WTC11 (cell line): Measurements from ENCODE around the gene LCN15. TPM values are rescaled to one million over a fixed set of nuclear protein-coding genes. Genes with fewer than 3 reads are reported as not detected.

Experiments
- ATAC-seq: fragments of 200-7000 bp; cut with Tn5 transposase; 2 replicates; pipeline ENCODE4 v1.10.0; 2021; ENCODE audit warnings: mild to moderate bottlenecking, moderate library complexity
- CTCF ChIA-PET: fragments of 300-600 bp; sonication (Branson Sonifier 250); formaldehyde crosslinking; loops from one replicate; lab custom pipeline; 2021; ENCODE audit warnings: antibody characterized with exemption; lab: Charles Lee
- POLR2A ChIA-PET: fragments of 350-600 bp; sonication (Branson Sonifier 250); formaldehyde crosslinking; loops from one replicate; lab custom pipeline; 2021; ENCODE audit warnings: antibody characterized with exemption; lab: Charles Lee
- DNase-seq: peaks from one replicate; pipeline ENCODE4 v3.0.0; 2021; ENCODE audit warnings: low spot score
- H3K27ac Mint-ChIP-seq: 2 replicates; pipeline ENCODE4 v1.8.0; 2021; ENCODE audit warnings: mixed read lengths
- H3K27me3 Mint-ChIP-seq: 2 replicates; pipeline ENCODE4 v1.8.0; 2021; ENCODE audit warnings: low read depth, mild to moderate bottlenecking, moderate library complexity, mixed read lengths
- H3K36me3 Mint-ChIP-seq: 2 replicates; pipeline ENCODE4 v1.8.0; 2021; ENCODE audit warnings: mixed read lengths
- H3K4me1 Mint-ChIP-seq: 2 replicates; pipeline ENCODE4 v1.8.0; 2022; ENCODE audit warnings: mixed read lengths
- H3K4me3 Mint-ChIP-seq: 2 replicates; pipeline ENCODE4 v1.8.0; 2021; ENCODE audit warnings: mild to moderate bottlenecking, moderate library complexity, mixed read lengths
- H3K9me3 Mint-ChIP-seq: 2 replicates; pipeline ENCODE4 v1.8.0; 2021; ENCODE audit warnings: mixed read lengths
- ATF2 ChIP-seq: sonication (generic); formaldehyde crosslinking; IDR thresholded peaks from 2 replicates; pipeline ENCODE4 v1.8.1; 2022; ENCODE audit warnings: low read depth, missing genetic modification reagents, borderline replicate concordance
- CBFB ChIP-seq: sonication (generic); formaldehyde crosslinking; IDR thresholded peaks from 2 replicates; pipeline ENCODE4 v1.8.1; 2022; ENCODE audit warnings: mild to moderate bottlenecking, low read depth, missing genetic modification reagents
- ESRRA ChIP-seq: sonication (generic); formaldehyde crosslinking; IDR thresholded peaks from 2 replicates; pipeline ENCODE4 v1.8.1; 2022; ENCODE audit warnings: mild to moderate bottlenecking, missing genetic modification reagents, borderline replicate concordance
- FOXK1 ChIP-seq: sonication (generic); formaldehyde crosslinking; IDR thresholded peaks from 2 replicates; pipeline ENCODE4 v1.8.0; 2022; ENCODE audit warnings: mild to moderate bottlenecking, moderate library complexity, missing genetic modification reagents
- FOXP1 ChIP-seq: sonication (generic); formaldehyde crosslinking; IDR thresholded peaks from 2 replicates; pipeline ENCODE4 v1.8.0; 2022; ENCODE audit warnings: missing genetic modification reagents, mild to moderate bottlenecking, moderate library complexity, borderline replicate concordance
- GRHL2 ChIP-seq: fragments of 250-450 bp; sonication (Bioruptor Pico); IDR thresholded peaks from 2 replicates; pipeline ENCODE4 v1.8.0; 2022; ENCODE audit warnings: mild to moderate bottlenecking, moderate library complexity; ENCODE audit not compliant: insufficient replicate concordance, severe bottlenecking
- JUN ChIP-seq: sonication (generic); formaldehyde crosslinking; IDR thresholded peaks from 2 replicates; pipeline ENCODE4 v1.8.0; 2023; ENCODE audit warnings: mild to moderate bottlenecking, missing genetic modification reagents
- MYBL2 ChIP-seq: sonication (generic); formaldehyde crosslinking; IDR thresholded peaks from 2 replicates; pipeline ENCODE4 v1.8.1; 2023; ENCODE audit warnings: mild to moderate bottlenecking, moderate library complexity, missing genetic modification reagents
- NR2C2 ChIP-seq: sonication (generic); formaldehyde crosslinking; IDR thresholded peaks from 2 replicates; pipeline ENCODE4 v1.8.0; 2022; ENCODE audit warnings: mild to moderate bottlenecking, missing genetic modification reagents
- OVOL2 ChIP-seq: fragments of 250-450 bp; sonication (Bioruptor Pico); IDR thresholded peaks from 2 replicates; pipeline ENCODE4 v1.9.0; 2021; ENCODE audit warnings: mild to moderate bottlenecking, borderline replicate concordance
- SMAD3 ChIP-seq: sonication (generic); formaldehyde crosslinking; IDR thresholded peaks from 2 replicates; pipeline ENCODE4 v1.8.0; 2022; ENCODE audit warnings: missing genetic modification reagents, mild to moderate bottlenecking, borderline replicate concordance
- USF1 ChIP-seq: sonication (generic); formaldehyde crosslinking; IDR thresholded peaks from 2 replicates; pipeline ENCODE4 v1.8.0; 2022; ENCODE audit warnings: mild to moderate bottlenecking, missing genetic modification reagents
- ZNF121 ChIP-seq: sonication (generic); formaldehyde crosslinking; IDR thresholded peaks from 2 replicates; pipeline ENCODE4 v1.8.0; 2023; ENCODE audit warnings: missing genetic modification reagents
- ZNF263 ChIP-seq: sonication (generic); formaldehyde crosslinking; IDR thresholded peaks from 2 replicates; pipeline ENCODE4 v1.8.1; 2022; ENCODE audit warnings: low read depth, mild to moderate bottlenecking, moderate library complexity, missing genetic modification reagents
- ZNF532 ChIP-seq: fragments of 250-450 bp; sonication (Bioruptor Pico); IDR thresholded peaks from 2 replicates; pipeline ENCODE4 v1.9.0; 2021; ENCODE audit warnings: mild to moderate bottlenecking, borderline replicate concordance
- total RNA-seq: library from RNA; stranded (reverse); gene quantifications from 3 replicates; pipeline ENCODE4 v1.2.3, GENCODE V29; 2021
- TF ChIP-seq, protein P1 (sequence below): fragments of 250-450 bp; sonication (Bioruptor Pico); conservative IDR thresholded peaks from 2 replicates; pipeline ENCODE4 v1.9.0; 2021; ENCODE audit warnings: mild to moderate bottlenecking
- TF ChIP-seq, protein P2 (sequence below): sonication (generic); formaldehyde crosslinking; IDR thresholded peaks from 2 replicates; pipeline ENCODE4 v1.8.1; 2023; ENCODE audit warnings: mild to moderate bottlenecking, moderate library complexity, missing genetic modification reagents
- TF ChIP-seq, protein P3 (sequence below): sonication (generic); formaldehyde crosslinking; IDR thresholded peaks from 2 replicates; pipeline ENCODE4 v1.8.1; 2023; ENCODE audit warnings: mild to moderate bottlenecking, missing genetic modification reagents, moderate library complexity
- TF ChIP-seq, protein P4 (sequence below): sonication (generic); formaldehyde crosslinking; IDR thresholded peaks from 2 replicates; pipeline ENCODE4 v1.8.0; 2022; ENCODE audit warnings: mild to moderate bottlenecking, missing genetic modification reagents

The LCN15 gene
- total RNA-seq, 1 experiment from 2014 or later = 0.52 TPM

GRCh38 chr9:136742591-136743391 is 21.5 kb downstream of the LCN15 start, which contains the start of gene LCN10:
Gene LCN10 (minus strand): TSS chr9:136742940. CDS start chr9:136742903, 37 bp downstream.
- H3K27ac Mint-ChIP-seq = no peak within 1 kb of the TSS
- peak within 1 kb of the TSS; percentile 37 for H3K4me3 Mint-ChIP-seq
- no peak for TF ChIP-seq USF1
- TF ChIP-seq OVOL2 (CRISPR knock-in tag) = no peak
- no peak for TF ChIP-seq MYBL2 (CRISPR knock-in tag)
- no peak for TF ChIP-seq ZNF532 (CRISPR knock-in tag)
- TF ChIP-seq, protein P1, sequence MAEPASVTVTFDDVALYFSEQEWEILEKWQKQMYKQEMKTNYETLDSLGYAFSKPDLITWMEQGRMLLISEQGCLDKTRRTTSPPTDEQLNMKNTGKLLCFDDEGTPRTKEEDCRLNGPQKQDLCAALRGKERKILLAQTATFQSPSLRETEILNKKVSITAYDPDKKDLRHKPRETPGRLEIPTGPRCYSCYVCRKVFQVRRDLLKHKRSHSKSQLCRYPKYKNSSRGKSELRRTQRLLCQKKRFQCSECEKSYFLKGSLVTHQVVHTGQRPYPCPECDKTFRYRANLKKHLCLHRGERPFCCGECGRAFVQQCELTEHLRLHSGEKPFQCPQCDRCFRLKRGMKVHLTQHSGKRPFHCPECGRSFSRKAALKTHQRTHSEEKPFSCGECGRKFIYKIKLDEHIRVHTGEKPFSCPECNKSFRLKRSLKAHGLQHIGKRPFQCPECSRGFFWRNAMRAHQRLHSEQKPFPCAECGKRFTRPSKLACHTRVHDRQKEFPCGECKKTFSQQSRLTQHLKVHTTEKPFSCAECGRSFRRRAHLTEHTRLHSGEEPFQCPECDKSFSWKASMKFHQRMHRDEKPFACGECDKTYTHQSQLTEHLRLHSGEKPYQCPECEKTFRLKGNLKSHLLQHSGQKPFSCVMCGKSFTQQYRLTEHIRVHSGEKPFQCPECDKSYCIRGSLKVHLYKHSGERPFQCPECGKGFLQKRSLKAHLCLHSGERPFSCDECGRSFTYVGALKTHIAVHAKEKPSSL = no peak
- TF ChIP-seq JUN (CRISPR knock-in tag) = no peak
- TF ChIP-seq, protein P2, sequence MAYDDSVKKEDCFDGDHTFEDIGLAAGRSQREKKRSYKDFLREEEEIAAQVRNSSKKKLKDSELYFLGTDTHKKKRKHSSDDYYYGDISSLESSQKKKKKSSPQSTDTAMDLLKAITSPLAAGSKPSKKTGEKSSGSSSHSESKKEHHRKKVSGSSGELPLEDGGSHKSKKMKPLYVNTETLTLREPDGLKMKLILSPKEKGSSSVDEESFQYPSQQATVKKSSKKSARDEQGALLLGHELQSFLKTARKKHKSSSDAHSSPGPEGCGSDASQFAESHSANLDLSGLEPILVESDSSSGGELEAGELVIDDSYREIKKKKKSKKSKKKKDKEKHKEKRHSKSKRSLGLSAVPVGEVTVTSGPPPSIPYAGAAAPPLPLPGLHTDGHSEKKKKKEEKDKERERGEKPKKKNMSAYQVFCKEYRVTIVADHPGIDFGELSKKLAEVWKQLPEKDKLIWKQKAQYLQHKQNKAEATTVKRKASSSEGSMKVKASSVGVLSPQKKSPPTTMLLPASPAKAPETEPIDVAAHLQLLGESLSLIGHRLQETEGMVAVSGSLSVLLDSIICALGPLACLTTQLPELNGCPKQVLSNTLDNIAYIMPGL = peak; percentile 62; the same call in 1 of the 2 replicates
- no peak for TF ChIP-seq GRHL2 (CRISPR knock-in tag)
- TF ChIP-seq ZNF121 (CRISPR knock-in tag) = no peak
- TF ChIP-seq CBFB (CRISPR knock-in tag) = no peak
- TF ChIP-seq ATF2 = no peak
- no peak for TF ChIP-seq ESRRA (CRISPR knock-in tag)
- TF ChIP-seq SMAD3 (CRISPR knock-in tag) = no peak
- TF ChIP-seq NR2C2 (CRISPR knock-in tag) = no peak
- TF ChIP-seq, protein P3, sequence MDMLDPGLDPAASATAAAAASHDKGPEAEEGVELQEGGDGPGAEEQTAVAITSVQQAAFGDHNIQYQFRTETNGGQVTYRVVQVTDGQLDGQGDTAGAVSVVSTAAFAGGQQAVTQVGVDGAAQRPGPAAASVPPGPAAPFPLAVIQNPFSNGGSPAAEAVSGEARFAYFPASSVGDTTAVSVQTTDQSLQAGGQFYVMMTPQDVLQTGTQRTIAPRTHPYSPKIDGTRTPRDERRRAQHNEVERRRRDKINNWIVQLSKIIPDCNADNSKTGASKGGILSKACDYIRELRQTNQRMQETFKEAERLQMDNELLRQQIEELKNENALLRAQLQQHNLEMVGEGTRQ = peak; percentile 26; the same call in 1 of the 2 replicates
- no peak for TF ChIP-seq ZNF263 (CRISPR knock-in tag)
- TF ChIP-seq FOXP1 (CRISPR knock-in tag) = no peak
- TF ChIP-seq, protein P4, sequence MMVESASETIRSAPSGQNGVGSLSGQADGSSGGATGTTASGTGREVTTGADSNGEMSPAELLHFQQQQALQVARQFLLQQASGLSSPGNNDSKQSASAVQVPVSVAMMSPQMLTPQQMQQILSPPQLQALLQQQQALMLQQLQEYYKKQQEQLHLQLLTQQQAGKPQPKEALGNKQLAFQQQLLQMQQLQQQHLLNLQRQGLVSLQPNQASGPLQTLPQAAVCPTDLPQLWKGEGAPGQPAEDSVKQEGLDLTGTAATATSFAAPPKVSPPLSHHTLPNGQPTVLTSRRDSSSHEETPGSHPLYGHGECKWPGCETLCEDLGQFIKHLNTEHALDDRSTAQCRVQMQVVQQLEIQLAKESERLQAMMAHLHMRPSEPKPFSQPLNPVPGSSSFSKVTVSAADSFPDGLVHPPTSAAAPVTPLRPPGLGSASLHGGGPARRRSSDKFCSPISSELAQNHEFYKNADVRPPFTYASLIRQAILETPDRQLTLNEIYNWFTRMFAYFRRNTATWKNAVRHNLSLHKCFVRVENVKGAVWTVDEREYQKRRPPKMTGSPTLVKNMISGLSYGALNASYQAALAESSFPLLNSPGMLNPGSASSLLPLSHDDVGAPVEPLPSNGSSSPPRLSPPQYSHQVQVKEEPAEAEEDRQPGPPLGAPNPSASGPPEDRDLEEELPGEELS (CRISPR knock-in tag) = no peak
- TF ChIP-seq FOXK1 (CRISPR knock-in tag) = 0 out of 2 replicates have a peak, but pooled peaks have one; percentile 51

More at GRCh38 chr9:136742591-136743391, 21.5 kb downstream of the LCN15 start, which contains the start of gene LCN10:
- no peaks in the 10 kb centered on the region; the same call in none of the 2 replicates for H3K4me1 Mint-ChIP-seq
- H3K9me3 Mint-ChIP-seq = peaks cover 3% of the 10 kb centered on the region; the same call in 1 of the 2 replicates
- CTCF ChIA-PET = interaction anchor here (0.6 to 4.7 kb wide), 14 partner anchors 12 to 292 kb away, joined by 3 to 40 read pairs (median 5); partner anchors contain the start of genes LCN8 and TRAF2
- POLR2A ChIA-PET = no interaction called here
- peak; percentile 85 for ATAC-seq
- H3K27me3 Mint-ChIP-seq = no peaks in the 10 kb centered on the region
- peak; percentile 82 for DNase-seq
- no peaks in the 10 kb centered on the region for H3K36me3 Mint-ChIP-seq
